Activated T-cell treated with anti-CD3 and anti-CD28 coated beads, Interleukin-2, amount 50 U/mL, for 48 hours (primary cell): ENCODE measurements around the gene LMX1B.
A peak's percentile ranks its signal among the peaks of the same experiment; 100 is the strongest.

Experiments used
- DNase-seq, 2 experiments: peaks; one replicate each; pipeline ENCODE4 v3.0.0-alpha.2; 2020

Gene LMX1B

GRCh38 chr9:126618585-126619360 is 5.0 kb downstream of the LMX1B start:
- no peak for DNase-seq

- DNase-seq, result no peak
These were observed 5.8 kb downstream of the LMX1B start for GRCh38 chr9:126619361-126620135.

GRCh38 chr9:126620478-126620877 is 6.8 kb downstream of the LMX1B start:
- no peak for DNase-seq

- no peak for DNase-seq
These were observed 7.6 kb downstream of the LMX1B start for GRCh38 chr9:126621061-126621918.

- no peak for DNase-seq
These were observed 8.4 kb downstream of the LMX1B start for GRCh38 chr9:126621919-126622735.

- no peak for DNase-seq
These were observed 9.6 kb downstream of the LMX1B start for GRCh38 chr9:126623314-126623666.

GRCh38 chr9:126623667-126624478 is 10.1 kb downstream of the LMX1B start:
- no peak for DNase-seq

- no peak for DNase-seq
These were observed 10.7 kb downstream of the LMX1B start for GRCh38 chr9:126624479-126624826.

- DNase-seq, result no peak
These were observed 11.2 kb downstream of the LMX1B start for GRCh38 chr9:126624912-126625311.

- no peak for DNase-seq
These were observed 11.8 kb downstream of the LMX1B start for GRCh38 chr9:126625329-126626126.

- peak in 1 of 2 experiments; percentile 40 for DNase-seq
These were observed 12.6 kb downstream of the LMX1B start for GRCh38 chr9:126626127-126626925.

GRCh38 chr9:126626926-126627233 is 13.2 kb downstream of the LMX1B start:
- no peak for DNase-seq

GRCh38 chr9:126628146-126628545 is 14.4 kb downstream of the LMX1B start:
- DNase-seq, result no peak

- no peak for DNase-seq
These were observed 15.4 kb downstream of the LMX1B start for GRCh38 chr9:126628969-126629674.

- DNase-seq, result no peak
These were observed 16.9 kb downstream of the LMX1B start for GRCh38 chr9:126630458-126631237.

- no peak for DNase-seq
These were observed 17.5 kb downstream of the LMX1B start for GRCh38 chr9:126631254-126631653.

GRCh38 chr9:126633881-126634558 is 20.3 kb downstream of the LMX1B start:
- DNase-seq, result no peak

GRCh38 chr9:126635061-126635460 is 21.3 kb downstream of the LMX1B start:
- no peak for DNase-seq
